ENCODE measurements around the gene ERICH4. TPM values are rescaled to one million over a fixed set of nuclear protein-coding genes. Genes with fewer than 3 reads are reported as not detected.
A peak's percentile ranks its signal among the peaks of the same experiment; 100 is the strongest.
"Not testable (repeated sequence)": the region's sequence is repeated elsewhere in the genome, so short reads cannot be mapped to it uniquely, and the experiment has no call there.

Gene ERICH4
- polyA plus RNA-seq, 4 donors = 11.7 to 154 (median 83.5) TPM

- DNase-seq (no peak), FAIRE-seq (no peak)
- H3K27ac ChIP-seq (ENCODE audit: low read depth in 1 of 3, low read length in 2 of 3) = no peak overlapping the region
- H3K36me3 ChIP-seq (ENCODE audit: control insufficient read depth in 3 of 3, insufficient read depth in 2 of 3, low read depth in 1 of 3, low read length in 3 of 3) = peaks cover 0 to 4% (median 0%) of the 10 kb centered on the region in 3 donors
- H3K27me3 ChIP-seq (ENCODE audit: control insufficient read depth in 3 of 3, insufficient read depth in 3 of 3, low read length in 3 of 3) = peaks cover 0 to 2% (median 0%) of the 10 kb centered on the region in 3 donors
- no peak overlapping the region for H3K4me3 ChIP-seq (ENCODE audit: low read depth in 1 of 3, low read length in 3 of 3)
- WGBS, 3 donors = 66 to 74% (median 70%) methylated on average over 6 of the region's 6 CpGs
- H3K9me3 ChIP-seq (ENCODE audit: control insufficient read depth in 2 of 2, insufficient read depth in 1 of 2, low read depth in 1 of 2, low read length in 1 of 2) = no peaks in the 10 kb centered on the region
- H3K4me1 ChIP-seq (ENCODE audit: control insufficient read depth in 3 of 3, insufficient read depth in 2 of 3, low read depth in 1 of 3, low read length in 2 of 3) = peaks cover 0 to 5% (median 3%) of the 10 kb centered on the region in 3 donors
These were observed 9.8 kb downstream of the ERICH4 start for GRCh38 chr19:41452584-41453275.

- DNase-seq = no peak
- Histone ChIP-seq H3K9me3 (ENCODE audit: control insufficient read depth in 2 of 2, insufficient read depth in 1 of 2, low read depth in 1 of 2, low read length in 1 of 2) (no peaks in the 10 kb centered on the region), H3K4me1 (ENCODE audit: control insufficient read depth in 3 of 3, insufficient read depth in 2 of 3, low read depth in 1 of 3, low read length in 2 of 3) (peaks cover 0 to 3% (median 0%) of the 10 kb centered on the region in 3 donors), H3K27me3 (ENCODE audit: control insufficient read depth in 3 of 3, insufficient read depth in 3 of 3, low read length in 3 of 3) (no peaks in the 10 kb centered on the region), H3K4me3 (ENCODE audit: low read depth in 1 of 3, low read length in 3 of 3) (no peak overlapping the region), H3K27ac (ENCODE audit: low read depth in 1 of 3, low read length in 2 of 3) (no peak overlapping the region), H3K36me3 (ENCODE audit: control insufficient read depth in 3 of 3, insufficient read depth in 2 of 3, low read depth in 1 of 3, low read length in 3 of 3) (no peaks in the 10 kb centered on the region)
- no peak for FAIRE-seq
- WGBS, 3 donors = 8 to 29% (median 23%) methylated on average over 2 of the region's 2 CpGs
These were observed 13.0 kb downstream of the ERICH4 start for GRCh38 chr19:41455936-41456335.

GRCh38 chr19:41456342-41456918, 13.5 kb downstream of the ERICH4 start:
- FAIRE-seq = no peak
- Histone ChIP-seq H3K36me3 (ENCODE audit: control insufficient read depth in 3 of 3, insufficient read depth in 2 of 3, low read depth in 1 of 3, low read length in 3 of 3) (no peaks in the 10 kb centered on the region), H3K9me3 (ENCODE audit: control insufficient read depth in 2 of 2, insufficient read depth in 1 of 2, low read depth in 1 of 2, low read length in 1 of 2) (no peaks in the 10 kb centered on the region), H3K4me3 (ENCODE audit: low read depth in 1 of 3, low read length in 3 of 3) (no peak overlapping the region), H3K4me1 (ENCODE audit: control insufficient read depth in 3 of 3, insufficient read depth in 2 of 3, low read depth in 1 of 3, low read length in 2 of 3) (peaks cover 0 to 3% (median 0%) of the 10 kb centered on the region in 3 donors), H3K27me3 (ENCODE audit: control insufficient read depth in 3 of 3, insufficient read depth in 3 of 3, low read length in 3 of 3) (no peaks in the 10 kb centered on the region), H3K27ac (ENCODE audit: low read depth in 1 of 3, low read length in 2 of 3) (peak overlapping the region in 1 of 3 donors; percentile 62)
- 26 to 36% (median 36%) methylated on average over 7 of the region's 7 CpGs for WGBS, 3 donors
- DNase-seq = no peak

- FAIRE-seq (no peak), DNase-seq (no peak)
- H3K4me1 ChIP-seq (ENCODE audit: control insufficient read depth in 3 of 3, insufficient read depth in 2 of 3, low read depth in 1 of 3, low read length in 2 of 3) = peaks cover 0 to 3% (median 0%) of the 10 kb centered on the region in 3 donors
- H3K4me3 ChIP-seq (ENCODE audit: low read depth in 1 of 3, low read length in 3 of 3) = no peak overlapping the region
- peaks cover 0 to 1% of the 10 kb centered on the region in 2 donors for H3K9me3 ChIP-seq (ENCODE audit: control insufficient read depth in 2 of 2, insufficient read depth in 1 of 2, low read depth in 1 of 2, low read length in 1 of 2)
- H3K27ac ChIP-seq (ENCODE audit: low read depth in 1 of 3, low read length in 2 of 3) = no peak overlapping the region
- no peaks in the 10 kb centered on the region for H3K36me3 ChIP-seq (ENCODE audit: control insufficient read depth in 3 of 3, insufficient read depth in 2 of 3, low read depth in 1 of 3, low read length in 3 of 3)
- WGBS, 3 donors = 17 to 44% (median 40%) methylated on average over 1 of the region's 1 CpG
- H3K27me3 ChIP-seq (ENCODE audit: control insufficient read depth in 3 of 3, insufficient read depth in 3 of 3, low read length in 3 of 3) = peaks cover 0 to 3% (median 0%) of the 10 kb centered on the region in 3 donors
These were observed 14.3 kb downstream of the ERICH4 start for GRCh38 chr19:41457241-41457640.

- 53 to 64% (median 62%) methylated on average over 6 of the region's 6 CpGs for WGBS, 3 donors
- Histone ChIP-seq H3K4me3 (ENCODE audit: low read depth in 1 of 3, low read length in 3 of 3) (no peak overlapping the region), H3K27ac (ENCODE audit: low read depth in 1 of 3, low read length in 2 of 3) (no peak overlapping the region), H3K9me3 (ENCODE audit: control insufficient read depth in 2 of 2, insufficient read depth in 1 of 2, low read depth in 1 of 2, low read length in 1 of 2) (peaks cover 0 to 6% of the 10 kb centered on the region in 2 donors), H3K36me3 (ENCODE audit: control insufficient read depth in 3 of 3, insufficient read depth in 2 of 3, low read depth in 1 of 3, low read length in 3 of 3) (no peaks in the 10 kb centered on the region), H3K4me1 (ENCODE audit: control insufficient read depth in 3 of 3, insufficient read depth in 2 of 3, low read depth in 1 of 3, low read length in 2 of 3) (no peaks in the 10 kb centered on the region), H3K27me3 (ENCODE audit: control insufficient read depth in 3 of 3, insufficient read depth in 3 of 3, low read length in 3 of 3) (peaks cover 0 to 4% (median 0%) of the 10 kb centered on the region in 3 donors)
- FAIRE-seq (no peak), DNase-seq (no peak)
These were observed 19.5 kb downstream of the ERICH4 start for GRCh38 chr19:41462497-41462896.

- peak overlapping the region in 1 of 3 donors; percentile 32 for H3K27ac ChIP-seq (ENCODE audit: low read depth in 1 of 3, low read length in 2 of 3)
- not testable (repeated sequence) for H3K27me3 ChIP-seq (ENCODE audit: control insufficient read depth in 3 of 3, insufficient read depth in 3 of 3, low read length in 3 of 3); FAIRE-seq
These were observed 20.6 kb downstream of the ERICH4 start for GRCh38 chr19:41463257-41464256.

GRCh38 chr19:41476583-41476982, 33.6 kb downstream of the ERICH4 start:
- FAIRE-seq (no peak), DNase-seq (no peak)
- H3K36me3 ChIP-seq (ENCODE audit: control insufficient read depth in 3 of 3, insufficient read depth in 2 of 3, low read depth in 1 of 3, low read length in 3 of 3) = no peaks in the 10 kb centered on the region
- H3K4me1 ChIP-seq (ENCODE audit: control insufficient read depth in 3 of 3, insufficient read depth in 2 of 3, low read depth in 1 of 3, low read length in 2 of 3) = no peaks in the 10 kb centered on the region
- H3K27ac ChIP-seq (ENCODE audit: low read depth in 1 of 3, low read length in 2 of 3) = no peak overlapping the region
- peaks cover 0 to 9% (median 7%) of the 10 kb centered on the region in 3 donors for H3K27me3 ChIP-seq (ENCODE audit: control insufficient read depth in 3 of 3, insufficient read depth in 3 of 3, low read length in 3 of 3)
- H3K9me3 ChIP-seq (ENCODE audit: control insufficient read depth in 2 of 2, insufficient read depth in 1 of 2, low read depth in 1 of 2, low read length in 1 of 2) = peaks cover 0 to 4% of the 10 kb centered on the region in 2 donors
- no peak overlapping the region for H3K4me3 ChIP-seq (ENCODE audit: low read depth in 1 of 3, low read length in 3 of 3)

More at GRCh38 chr19:41463257-41464256, 20.6 kb downstream of the ERICH4 start:
- not testable (repeated sequence) for H3K4me3 ChIP-seq (ENCODE audit: low read depth in 1 of 3, low read length in 3 of 3); DNase-seq; H3K9me3 ChIP-seq (ENCODE audit: control insufficient read depth in 2 of 2, insufficient read depth in 1 of 2, low read depth in 1 of 2, low read length in 1 of 2); H3K4me1 ChIP-seq (ENCODE audit: control insufficient read depth in 3 of 3, insufficient read depth in 2 of 3, low read depth in 1 of 3, low read length in 2 of 3); H3K36me3 ChIP-seq (ENCODE audit: control insufficient read depth in 3 of 3, insufficient read depth in 2 of 3, low read depth in 1 of 3, low read length in 3 of 3)
- 70 to 76% (median 75%) methylated on average over 22 of the region's 22 CpGs for WGBS, 3 donors

- no peaks in the 10 kb centered on the region for H3K36me3 ChIP-seq (ENCODE audit: control insufficient read depth in 3 of 3, insufficient read depth in 2 of 3, low read depth in 1 of 3, low read length in 3 of 3)
- no peaks in the 10 kb centered on the region for H3K4me1 ChIP-seq (ENCODE audit: control insufficient read depth in 3 of 3, insufficient read depth in 2 of 3, low read depth in 1 of 3, low read length in 2 of 3)
- no peak for DNase-seq
- FAIRE-seq = no peak
- H3K27me3 ChIP-seq (ENCODE audit: control insufficient read depth in 3 of 3, insufficient read depth in 3 of 3, low read length in 3 of 3) = peaks cover 0 to 5% (median 5%) of the 10 kb centered on the region in 3 donors
- 63 to 67% (median 67%) methylated on average over 8 of the region's 8 CpGs for WGBS, 3 donors
- peaks cover 0 to 2% of the 10 kb centered on the region in 2 donors for H3K9me3 ChIP-seq (ENCODE audit: control insufficient read depth in 2 of 2, insufficient read depth in 1 of 2, low read depth in 1 of 2, low read length in 1 of 2)
- H3K27ac ChIP-seq (ENCODE audit: low read depth in 1 of 3, low read length in 2 of 3) = no peak overlapping the region
- no peak overlapping the region for H3K4me3 ChIP-seq (ENCODE audit: low read depth in 1 of 3, low read length in 3 of 3)
These were observed 35.2 kb downstream of the ERICH4 start for GRCh38 chr19:41478171-41478570.
